Ovary (tissue), 9 donors: ENCODE results near the gene L3MBTL1. TPM values are rescaled to one million over a fixed set of nuclear protein-coding genes. Genes with fewer than 3 reads are reported as not detected.

Experiments
- DNase-seq, 5 donors: peaks; one replicate each; pipeline ENCODE4 v3.0.0-alpha.2; 2019 to 2020
- H3K27ac ChIP-seq, 2 donors: fragments of 200-600 bp; one replicate each; pipeline versions ENCODE4 v1.5.1 to v1.8.0; 2019 to 2022
- H3K27me3 ChIP-seq: fragments of 200-600 bp; one replicate; pipeline ENCODE4 v1.8.0; 2022
- H3K36me3 ChIP-seq: fragments of 200-600 bp; sonication (generic); one replicate; pipeline ENCODE4 v1.5.1; 2019
- H3K4me1 ChIP-seq: one replicate; pipeline ENCODE4 v1.8.1; 2013; ENCODE audit warnings: mild to moderate bottlenecking, moderate library complexity; ENCODE audit not compliant: insufficient read depth
- H3K4me3 ChIP-seq: fragments of 200-600 bp; sonication (generic); one replicate; pipeline ENCODE4 v1.5.1; 2017
- H3K9me3 ChIP-seq, 2 donors: fragments of 200-600 bp in 1 of 2; sonication (generic) in 1 of 2; one replicate each; pipeline versions ENCODE4 v1.5.1 to v1.8.1; 2013 to 2019; ENCODE audit warnings: mild to moderate bottlenecking in 1 of 2, moderate library complexity in 1 of 2
- EP300 ChIP-seq: sonication (generic); formaldehyde crosslinking; IDR thresholded peaks from one replicate; pipeline ENCODE4 v1.6.1; 2017; ENCODE audit warnings: antibody characterized with exemption
- POLR2A ChIP-seq: fragments of 450-650 bp; IDR thresholded peaks from one replicate; pipeline ENCODE4 v1.6.1; 2017; ENCODE audit warnings: antibody characterized with exemption, mild to moderate bottlenecking, moderate library complexity
- whole genome bisulfite sequencing, 3 donors: extraction: QIAGEN DNeasy Blood & Tissue Kit in 1 of 3; methylation state at CpG; one replicate each; pipeline versions ENCODE4 v1.1.5 to v1.1.7; 2013 to 2017; 5-methylcytosine and 5-hydroxymethylcytosine counted together
- intact Hi-C, 4 donors: fragments of 100-400 bp; cut with DNase I; formaldehyde crosslinking; loops; one replicate each; pipeline versions ENCODE4 v1.11.0 to v1.15.1; 2022 to 2023
- polyA plus RNA-seq, 2 donors: library from polyadenylated mRNA; stranded (reverse); fragments of 200-250 nt in 1 of 2; fragments of 350-450 nt in 1 of 2; fragmentation: Illumina TruSeq in 1 of 2; extraction: RNeasy Lipid Tissue Mini Kit (QIAGEN cat#74804) in 1 of 2; gene quantifications; one replicate each; pipeline ENCODE4 v1.2.3, GENCODE V29; 2013 to 2014
- total RNA-seq, 7 donors: library from RNA; depleted of rRNA in 2 of 7; stranded (reverse); fragments of >200 nt in 2 of 7; fragmentation: NEBNext Ultra II Directional in 3 of 7; extraction: Animal tissue kit (Norgen Biotek cat#: 25700) in 3 of 7; gene quantifications; one replicate each; pipeline versions ENCODE4 v1.1.0 to v1.2.4, GENCODE V29; 2016 to 2023
- TF ChIP-seq, protein P1 (sequence below), 3 donors: fragments of 450-650 bp in 2 of 3; fragments of 200-600 bp in 1 of 3; IDR thresholded peaks; one replicate each; pipeline versions ENCODE4 v1.5.1 to v1.8.0; 2016 to 2022; ENCODE audit warnings: antibody characterized with exemption in 3 of 3, mild to moderate bottlenecking in 1 of 3
- donor health status: DM: no; HTN: no; CAD: no; lungs with moderate emphysema.
- donor health status: DM: no; HTN: no; CAD: no.
- donor health status: Bipolar disorder and iron deficiency.
- donor health status: DM: yes; HTN: yes; CAD: no.
- donor health status: DM: no; HTN: no; CAD: no.
- donor health status: DM: yes; HTN: yes; CAD: no.

L3MBTL1 gene
- total and polyA plus RNA-seq, 9 donors: 8.0 to 22.9 (median 15.7) TPM

DNA sequence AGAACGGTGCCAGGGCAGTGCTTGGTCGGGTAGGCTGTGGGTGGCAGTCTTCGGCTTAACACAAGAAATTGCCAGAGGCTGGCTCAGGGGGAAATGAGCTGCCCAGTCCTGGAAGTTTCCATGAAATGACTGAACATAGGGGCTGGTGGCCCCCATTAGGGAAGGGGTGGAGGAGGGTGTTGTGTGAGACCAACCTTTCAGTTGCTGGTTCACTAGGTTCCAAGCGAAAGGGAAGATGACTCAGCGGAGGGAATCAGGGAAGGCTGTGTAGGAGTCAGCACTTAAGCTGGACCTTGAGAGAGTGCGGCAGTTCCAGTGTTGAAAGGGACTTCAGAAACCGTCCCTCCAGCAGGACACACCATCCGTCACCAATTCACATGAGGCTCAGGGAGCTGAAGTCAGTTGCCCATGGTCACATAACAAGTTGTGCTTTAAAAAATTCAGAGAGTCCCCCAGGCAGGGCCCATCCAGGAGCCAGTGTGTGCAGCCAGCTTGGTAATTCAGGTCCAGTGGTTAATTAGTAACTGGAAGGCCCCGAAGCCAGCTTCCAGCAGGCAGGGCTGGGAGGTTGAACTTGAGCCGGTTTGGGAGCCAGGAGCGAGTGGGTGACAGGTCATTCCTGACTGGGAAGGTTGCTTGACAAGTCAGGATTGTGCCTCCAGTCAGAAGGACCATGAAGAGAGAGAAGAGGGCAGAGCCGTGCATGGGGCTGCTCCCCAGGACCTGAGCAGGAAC lies 51.1 kb downstream of the L3MBTL1 start, which contains the start of gene SGK2:
SGK2 (plus strand) TSS at position 616 of the 735 bp plus-strand sequence. CDS start 7,469 bp downstream, outside the sequence.
- no peak for DNase-seq
- no peak for TF ChIP-seq POLR2A
- TF ChIP-seq EP300: no peak
- TF ChIP-seq, protein P1, sequence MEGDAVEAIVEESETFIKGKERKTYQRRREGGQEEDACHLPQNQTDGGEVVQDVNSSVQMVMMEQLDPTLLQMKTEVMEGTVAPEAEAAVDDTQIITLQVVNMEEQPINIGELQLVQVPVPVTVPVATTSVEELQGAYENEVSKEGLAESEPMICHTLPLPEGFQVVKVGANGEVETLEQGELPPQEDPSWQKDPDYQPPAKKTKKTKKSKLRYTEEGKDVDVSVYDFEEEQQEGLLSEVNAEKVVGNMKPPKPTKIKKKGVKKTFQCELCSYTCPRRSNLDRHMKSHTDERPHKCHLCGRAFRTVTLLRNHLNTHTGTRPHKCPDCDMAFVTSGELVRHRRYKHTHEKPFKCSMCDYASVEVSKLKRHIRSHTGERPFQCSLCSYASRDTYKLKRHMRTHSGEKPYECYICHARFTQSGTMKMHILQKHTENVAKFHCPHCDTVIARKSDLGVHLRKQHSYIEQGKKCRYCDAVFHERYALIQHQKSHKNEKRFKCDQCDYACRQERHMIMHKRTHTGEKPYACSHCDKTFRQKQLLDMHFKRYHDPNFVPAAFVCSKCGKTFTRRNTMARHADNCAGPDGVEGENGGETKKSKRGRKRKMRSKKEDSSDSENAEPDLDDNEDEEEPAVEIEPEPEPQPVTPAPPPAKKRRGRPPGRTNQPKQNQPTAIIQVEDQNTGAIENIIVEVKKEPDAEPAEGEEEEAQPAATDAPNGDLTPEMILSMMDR (IDR thresholded peaks at IDR 0.05): no peak
- no peaks in the 10 kb centered on the region for H3K27me3 ChIP-seq
- no peaks in the 10 kb centered on the region for H3K9me3 ChIP-seq
- H3K4me3 ChIP-seq: no peak within 1 kb of the TSS
- no peak within 1 kb of the TSS for H3K27ac ChIP-seq
- WGBS, 3 donors: 74 to 84% (median 82%) methylated on average over 12 of the region's 12 CpGs
- H3K36me3 ChIP-seq: no peaks in the 10 kb centered on the region
- intact Hi-C loops: no loop called here
- H3K4me1 ChIP-seq: no peaks in the 10 kb centered on the region

DNA sequence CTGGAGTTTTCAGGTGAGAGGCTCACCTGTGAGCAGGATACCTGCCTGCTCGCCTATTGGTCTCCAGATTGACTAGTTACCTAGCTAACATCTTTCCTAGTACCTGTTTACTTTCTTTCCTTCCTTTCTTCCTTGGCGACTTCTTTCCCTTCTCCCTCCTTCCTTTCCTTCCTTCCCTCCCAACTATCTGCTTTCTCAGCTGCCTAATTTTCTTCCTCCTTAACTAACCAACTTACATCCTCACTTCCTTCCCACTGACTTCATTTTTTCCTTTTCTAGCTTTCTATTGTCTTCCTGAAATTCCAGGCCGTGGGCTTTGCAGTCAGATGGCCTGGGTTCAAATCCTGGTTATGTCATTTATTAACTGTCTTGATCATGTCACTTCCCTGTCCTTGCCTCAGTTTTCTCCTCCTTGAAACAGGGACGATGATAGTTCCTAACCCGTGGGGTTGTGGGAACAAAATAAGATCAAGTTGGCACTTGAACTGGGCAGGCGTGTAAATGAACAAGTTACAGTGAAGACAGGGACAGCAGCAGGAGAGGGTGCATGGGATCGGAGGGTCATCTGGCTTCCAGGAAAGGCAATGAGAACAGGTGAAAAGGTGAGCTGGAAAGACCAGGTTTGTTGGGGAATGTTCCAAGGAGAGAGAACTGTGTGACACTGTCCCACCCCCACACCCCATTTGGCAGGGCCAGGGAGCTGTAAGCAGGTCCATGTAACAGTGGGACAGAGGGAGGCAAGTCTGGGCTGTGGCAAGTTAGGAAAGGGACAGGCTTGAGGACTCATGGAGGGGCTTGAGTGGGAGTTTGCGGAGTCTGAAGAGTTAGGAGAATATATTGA lies 51.9 kb downstream of the L3MBTL1 start:
- Histone ChIP-seq H3K27me3 (no peaks in the 10 kb centered on the region), H3K9me3 (no peaks in the 10 kb centered on the region), H3K27ac (no peak overlapping the region), H3K36me3 (no peaks in the 10 kb centered on the region), H3K4me3 (no peak overlapping the region), H3K4me1 (no peaks in the 10 kb centered on the region)
- no peak for TF ChIP-seq EP300
- TF ChIP-seq POLR2A: no peak
- TF ChIP-seq, protein P1 (IDR thresholded peaks at IDR 0.05): no peak
- no peak for DNase-seq
- intact Hi-C loops: no loop called here
- WGBS, 3 donors: 88 to 91% (median 91%) methylated on average over 8 of the region's 8 CpGs

DNA sequence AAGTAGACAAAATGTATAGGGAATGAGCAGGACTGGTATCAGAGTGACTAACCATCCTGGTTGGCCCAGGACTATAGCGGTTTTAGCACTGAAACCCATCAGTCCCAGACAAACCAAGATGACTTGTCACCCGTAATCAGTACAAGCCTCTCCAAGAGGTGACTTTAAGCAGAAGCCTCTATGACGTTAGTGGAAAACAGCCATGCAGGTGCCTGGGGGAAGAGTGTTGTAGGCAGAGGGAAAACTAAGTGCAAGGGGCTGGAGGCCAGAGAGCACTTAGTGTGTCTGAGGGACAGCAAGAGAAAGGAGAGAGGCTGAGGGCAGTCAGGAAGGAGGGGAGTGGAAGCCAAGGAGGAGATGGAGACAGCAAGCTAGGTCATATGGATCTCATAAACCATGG lies 53.5 kb downstream of the L3MBTL1 start:
- DNase-seq: no peak
- H3K9me3 ChIP-seq: no peaks in the 10 kb centered on the region
- intact Hi-C loops: no loop called here
- H3K4me3 ChIP-seq: no peak overlapping the region
- no peaks in the 10 kb centered on the region for H3K36me3 ChIP-seq
- TF ChIP-seq POLR2A (no peak), EP300 (no peak)
- TF ChIP-seq, protein P1 (IDR thresholded peaks at IDR 0.05): no peak
- no peaks in the 10 kb centered on the region for H3K27me3 ChIP-seq
- H3K4me1 ChIP-seq: no peaks in the 10 kb centered on the region
- WGBS, 3 donors: 83 to 90% (median 89%) methylated on average over 3 of the region's 3 CpGs
- no peak overlapping the region for H3K27ac ChIP-seq

DNA sequence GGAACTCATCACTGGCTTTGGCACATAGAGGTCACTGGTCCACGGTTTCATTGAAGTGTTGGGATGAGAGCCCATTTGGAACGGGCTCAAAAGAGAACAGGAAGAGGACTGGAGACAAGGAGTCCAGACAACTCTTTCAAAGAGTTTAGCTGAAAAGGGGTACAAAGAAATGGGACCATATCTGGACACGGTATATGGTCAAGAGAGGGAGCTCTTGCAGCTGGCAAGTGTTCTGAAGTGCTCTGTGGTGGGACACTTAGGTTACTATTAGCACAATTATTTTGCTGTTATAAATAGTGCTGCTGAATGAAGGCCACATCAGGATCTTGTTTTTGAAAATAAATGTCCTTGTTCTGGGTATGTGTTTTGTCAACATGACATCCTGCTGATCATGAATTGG lies 55.9 kb downstream of the L3MBTL1 start:
- H3K4me3 ChIP-seq: no peak overlapping the region
- WGBS, 3 donors: 32 to 41% (median 37%) methylated on average over 3 of the region's 3 CpGs
- no peaks in the 10 kb centered on the region for H3K27me3 ChIP-seq
- no peak overlapping the region for H3K27ac ChIP-seq
- no peaks in the 10 kb centered on the region for H3K36me3 ChIP-seq
- DNase-seq: no peak
- no peaks in the 10 kb centered on the region for H3K4me1 ChIP-seq
- intact Hi-C loops: no loop called here
- H3K9me3 ChIP-seq: no peaks in the 10 kb centered on the region
- TF ChIP-seq EP300 (no peak), POLR2A (no peak)
- TF ChIP-seq, protein P1 (IDR thresholded peaks at IDR 0.05): no peak
